H9 (cell line): ENCODE measurements around the gene IGFALS. TPM values are rescaled to one million over a fixed set of nuclear protein-coding genes. Genes with fewer than 3 reads are reported as not detected.

ENCODE experiments used
- DNase-seq: peaks from one replicate; pipeline ENCODE4 v3.0.0-alpha.2; 2017
- H2AFZ ChIP-seq: one replicate; pipeline ENCODE4 v1.6.1; 2013; ENCODE audit warnings: mild to moderate bottlenecking, low read length, control low read depth, moderate library complexity
- H2AK5ac ChIP-seq: 2 replicates; pipeline ENCODE4 v1.6.1; 2013; ENCODE audit warnings: low read length, control low read depth, mixed read lengths; ENCODE audit not compliant: insufficient read length
- H2BK120ac ChIP-seq: one replicate; pipeline ENCODE4 v1.6.1; 2013; ENCODE audit warnings: low read depth, mild to moderate bottlenecking, low read length, control low read depth, inconsistent platforms; ENCODE audit not compliant: poor library complexity, severe bottlenecking
- H2BK12ac ChIP-seq: 2 replicates; pipeline ENCODE4 v1.6.1; 2013; ENCODE audit warnings: low read length, control low read depth, mixed read lengths, low read depth; ENCODE audit not compliant: insufficient read length
- H2BK15ac ChIP-seq: 2 replicates; pipeline ENCODE4 v1.6.1; 2013; ENCODE audit warnings: low read depth, low read length, control low read depth
- H2BK20ac ChIP-seq: one replicate; pipeline ENCODE4 v1.6.1; 2013; ENCODE audit warnings: low read depth, mild to moderate bottlenecking, low read length, control low read depth, inconsistent platforms; ENCODE audit not compliant: poor library complexity, severe bottlenecking
- H2BK5ac ChIP-seq: 2 replicates; pipeline ENCODE4 v1.6.1; 2013; ENCODE audit warnings: low read length, control low read depth, mixed read lengths; ENCODE audit not compliant: insufficient read length
- H3K14ac ChIP-seq: 2 replicates; pipeline ENCODE4 v1.6.1; 2013; ENCODE audit warnings: low read length, control low read depth; ENCODE audit not compliant: insufficient read depth
- H3K18ac ChIP-seq: 2 replicates; pipeline ENCODE4 v1.6.1; 2013; ENCODE audit warnings: low read depth, mild to moderate bottlenecking, mixed read lengths, low read length, control low read depth; ENCODE audit not compliant: insufficient read length
- H3K23ac ChIP-seq: 2 replicates; pipeline ENCODE4 v1.6.1; 2013; ENCODE audit warnings: low read length, control low read depth, mixed read lengths, low read depth; ENCODE audit not compliant: insufficient read length
- H3K23me2 ChIP-seq: 2 replicates; pipeline ENCODE4 v1.6.1; 2013; ENCODE audit warnings: low read depth, mild to moderate bottlenecking, mixed read lengths, low read length, control low read depth; ENCODE audit not compliant: insufficient read length, poor library complexity, severe bottlenecking
- H3K27ac ChIP-seq: 2 replicates; pipeline ENCODE4 v1.5.1; 2013; ENCODE audit warnings: low read length, control low read depth, mixed read lengths, low read depth; ENCODE audit not compliant: insufficient read length
- H3K27me3 ChIP-seq: 2 replicates; pipeline ENCODE4 v1.6.1; 2013; ENCODE audit warnings: low read length, control low read depth, inconsistent platforms; ENCODE audit not compliant: insufficient read depth
- H3K4ac ChIP-seq: 2 replicates; pipeline ENCODE4 v1.6.1; 2013; ENCODE audit warnings: low read depth, mild to moderate bottlenecking, control low read depth, inconsistent platforms, low read length, moderate library complexity
- H3K4me1 ChIP-seq: 2 replicates; pipeline ENCODE4 v1.6.1; 2013; ENCODE audit warnings: low read length, control low read depth, inconsistent platforms; ENCODE audit not compliant: insufficient read depth
- H3K4me2 ChIP-seq: 2 replicates; pipeline ENCODE4 v1.6.1; 2013; ENCODE audit warnings: low read length, control low read depth, mixed read lengths; ENCODE audit not compliant: insufficient read length, insufficient read depth
- H3K56ac ChIP-seq: 2 replicates; pipeline ENCODE4 v1.6.1; 2013; ENCODE audit warnings: low read depth, mild to moderate bottlenecking, mixed read lengths, low read length, control low read depth; ENCODE audit not compliant: insufficient read length
- H3K79me1 ChIP-seq: 2 replicates; pipeline ENCODE4 v1.6.1; 2013; ENCODE audit warnings: low read depth, mild to moderate bottlenecking, moderate library complexity, low read length, control low read depth, inconsistent platforms; ENCODE audit not compliant: insufficient read depth, poor library complexity, severe bottlenecking
- H3K79me2 ChIP-seq: 2 replicates; pipeline ENCODE4 v1.6.1; 2013; ENCODE audit warnings: low read length, control low read depth, inconsistent platforms; ENCODE audit not compliant: insufficient read depth
- H3K9ac ChIP-seq: 2 replicates; pipeline ENCODE4 v1.6.1; 2013; ENCODE audit warnings: low read length, control low read depth, mixed read lengths; ENCODE audit not compliant: insufficient read length; ENCODE audit errors: extremely low read depth
- H3K9me3 ChIP-seq: one replicate; pipeline ENCODE4 v1.6.1; 2013; ENCODE audit warnings: low read depth, low read length, inconsistent platforms; ENCODE audit not compliant: control insufficient read depth
- H3T11ph ChIP-seq: one replicate; pipeline ENCODE4 v1.6.1; 2013; ENCODE audit warnings: mild to moderate bottlenecking, low read length, control low read depth, inconsistent platforms
- H4K20me1 ChIP-seq: one replicate; pipeline ENCODE4 v1.6.1; 2013; ENCODE audit not compliant: control insufficient read depth, insufficient read length, insufficient read depth
- H4K5ac ChIP-seq: 2 replicates; pipeline ENCODE4 v1.6.1; 2013; ENCODE audit warnings: low read depth, mild to moderate bottlenecking, mixed read lengths, low read length, control low read depth; ENCODE audit not compliant: insufficient read length
- H4K8ac ChIP-seq: replicated peaks from 2 replicates; pipeline ENCODE4 v1.6.1; 2013; ENCODE audit warnings: low read length, control low read depth, mixed read lengths, low read depth; ENCODE audit not compliant: insufficient read length
- H4K91ac ChIP-seq: 2 replicates; pipeline ENCODE4 v1.6.1; 2013; ENCODE audit warnings: low read depth, mild to moderate bottlenecking, moderate library complexity, mixed read lengths, low read length, control low read depth; ENCODE audit not compliant: insufficient read length
- H3K27ac Mint-ChIP-seq, 3 experiments: 2 replicates in 2 of 3; 3 replicates in 1 of 3; pipeline ENCODE4 v1.8.0; 2020 to 2021; ENCODE audit warnings: mixed read lengths in 3 of 3, mild to moderate bottlenecking in 1 of 3, moderate library complexity in 1 of 3
- H3K27me3 Mint-ChIP-seq: 2 replicates; pipeline ENCODE4 v1.8.0; 2021; ENCODE audit warnings: low read depth, mild to moderate bottlenecking, moderate library complexity, mixed read lengths
- H3K36me3 Mint-ChIP-seq, 3 experiments: 2 replicates in 2 of 3; 3 replicates in 1 of 3; pipeline ENCODE4 v1.8.0; 2020 to 2021; ENCODE audit warnings: low read depth in 3 of 3, mixed read lengths in 3 of 3; ENCODE audit not compliant: insufficient read depth in 1 of 3
- H3K4me1 Mint-ChIP-seq, 2 experiments: 2 replicates each; pipeline ENCODE4 v1.8.0; 2020; ENCODE audit warnings: mixed read lengths in 2 of 2
- H3K4me3 Mint-ChIP-seq, 2 experiments: 2 replicates in 1 of 2; 3 replicates in 1 of 2; pipeline ENCODE4 v1.8.0; 2020 to 2021; ENCODE audit warnings: mild to moderate bottlenecking in 2 of 2, mixed read lengths in 2 of 2, moderate library complexity in 1 of 2
- H3K9me3 Mint-ChIP-seq, 2 experiments: 2 replicates in 1 of 2; 3 replicates in 1 of 2; pipeline ENCODE4 v1.8.0; 2020; ENCODE audit warnings: mild to moderate bottlenecking in 2 of 2, mixed read lengths in 2 of 2, moderate library complexity in 1 of 2
- CTCF ChIP-seq: fragments of 200-600 bp; sonication (generic); conservative IDR thresholded peaks from 3 replicates; pipeline ENCODE4 v1.8.0; 2021; ENCODE audit warnings: antibody characterized with exemption, mild to moderate bottlenecking
- WGBS: extraction: QIAGEN DNeasy Blood & Tissue Kit; methylation state at CpG from one replicate; pipeline ENCODE4 v1.1.7; 2013; ENCODE audit warnings: missing lambda C conversion rate, low lambda C conversion rate, mixed read lengths; ENCODE audit not compliant: insufficient read length; ENCODE audit errors: extremely low coverage; 5-methylcytosine and 5-hydroxymethylcytosine counted together
- total RNA-seq: library from RNA; stranded (reverse); gene quantifications from 2 replicates; pipeline ENCODE4 v1.2.1, GENCODE V29; 2021

IGFALS gene
- total RNA-seq, 1 experiment from 2014 or later = not detected

- Histone ChIP-seq H2AFZ (no peak overlapping the region), H2BK12ac (no peak overlapping the region), H4K20me1 (no peaks in the 10 kb centered on the region), H4K8ac (no peak overlapping the region), H4K91ac (no peak overlapping the region), H3K9me3 (no peaks in the 10 kb centered on the region), H3K9ac (no peak overlapping the region), H3K23ac (no peak overlapping the region), H3K14ac (no peak overlapping the region), H2BK15ac (no peak overlapping the region), H3K79me2 (no peaks in the 10 kb centered on the region), H3K56ac (no peak overlapping the region), H2AK5ac (no peak overlapping the region), H3K4me2 (no peak overlapping the region), H3T11ph (no peak overlapping the region), H3K23me2 (peaks cover 6% of the 10 kb centered on the region), H3K27me3 (no peaks in the 10 kb centered on the region), H2BK20ac (no peak overlapping the region), H3K4ac (no peak overlapping the region), H2BK120ac (no peak overlapping the region), H2BK5ac (no peak overlapping the region), H3K27ac (no peak overlapping the region), H3K79me1 (no peaks in the 10 kb centered on the region), H4K5ac (no peak overlapping the region), H3K4me1 (no peaks in the 10 kb centered on the region), H3K18ac (no peak overlapping the region)
- Mint-ChIP-seq H3K4me3 (no peak overlapping the region), H3K27ac (no peak overlapping the region), H3K9me3 (no peaks in the 10 kb centered on the region), H3K4me1 (peaks cover 3 to 7% of the 10 kb centered on the region in 2 experiments), H3K36me3 (peaks cover 5 to 37% (median 27%) of the 10 kb centered on the region in 3 experiments; a peak in 6 of 7 replicates), H3K27me3 (no peaks in the 10 kb centered on the region; the same call in 1 of the 2 replicates)
- DNase-seq = no peak
- no peak for TF ChIP-seq CTCF
- no CpG with 5 or more reads among the region's 19 CpGs for WGBS
These were observed 27.3 kb downstream of the IGFALS start for GRCh38 chr16:1766231-1766630.
